ENCODE data around the gene SMIM36. TPM values are rescaled to one million over a fixed set of nuclear protein-coding genes. Genes with fewer than 3 reads are reported as not detected.
"Not testable (repeated sequence)": the region's sequence is repeated elsewhere in the genome, so short reads cannot be mapped to it uniquely, and the experiment has no call there.

SMIM36 gene
- total RNA-seq, 4 donors from 2014 or later: not detected

DNA sequence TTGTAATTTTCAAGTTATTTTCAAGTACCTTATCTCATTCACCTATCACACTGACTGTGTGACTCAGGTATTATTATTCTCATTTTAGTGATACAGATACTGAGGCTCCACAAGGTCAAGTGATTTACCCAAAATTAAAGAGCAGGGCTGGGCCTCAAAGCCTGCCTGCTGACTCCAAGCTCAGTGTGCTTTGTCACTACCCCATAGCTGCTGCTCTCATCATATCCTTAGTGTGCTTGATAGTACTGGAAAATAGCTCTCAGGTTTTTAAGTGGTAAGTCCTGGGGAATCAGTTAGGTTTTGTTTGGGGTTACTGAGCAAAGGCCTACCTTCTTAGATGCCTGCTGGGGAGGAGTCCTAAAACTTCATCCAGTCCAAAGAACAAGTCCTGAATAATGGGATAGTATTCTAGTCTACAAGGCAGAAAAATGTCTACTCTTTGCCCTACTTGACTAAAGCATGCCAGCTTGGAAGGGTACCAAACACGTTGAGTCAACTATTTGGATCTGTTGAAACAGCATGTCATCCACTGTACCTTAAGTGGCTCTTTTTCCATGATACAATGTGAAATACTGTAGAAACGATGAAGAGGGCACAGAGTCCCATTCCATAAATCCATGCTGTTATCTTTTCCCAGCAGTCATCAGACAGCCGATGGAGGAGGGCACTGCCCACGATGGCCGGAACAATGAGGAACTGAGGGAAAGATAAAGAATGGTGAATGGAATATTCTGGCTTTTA, 100.4 kb downstream of the SMIM36 start:
- Histone ChIP-seq H3K27ac (no peak overlapping the region), H3K9me3 (no peaks in the 10 kb centered on the region), H3K4me3 (no peak overlapping the region), H3K4me1 (no peaks in the 10 kb centered on the region), H3K27me3 (no peaks in the 10 kb centered on the region), H3K36me3 (peaks cover 0 to 64% (median 3%) of the 10 kb centered on the region in 3 donors)
- TF ChIP-seq POLR2A (IDR thresholded peaks at IDR 0.05): no peak
- no peak for TF ChIP-seq EP300 (IDR thresholded peaks at IDR 0.05)
- TF ChIP-seq, protein P1, sequence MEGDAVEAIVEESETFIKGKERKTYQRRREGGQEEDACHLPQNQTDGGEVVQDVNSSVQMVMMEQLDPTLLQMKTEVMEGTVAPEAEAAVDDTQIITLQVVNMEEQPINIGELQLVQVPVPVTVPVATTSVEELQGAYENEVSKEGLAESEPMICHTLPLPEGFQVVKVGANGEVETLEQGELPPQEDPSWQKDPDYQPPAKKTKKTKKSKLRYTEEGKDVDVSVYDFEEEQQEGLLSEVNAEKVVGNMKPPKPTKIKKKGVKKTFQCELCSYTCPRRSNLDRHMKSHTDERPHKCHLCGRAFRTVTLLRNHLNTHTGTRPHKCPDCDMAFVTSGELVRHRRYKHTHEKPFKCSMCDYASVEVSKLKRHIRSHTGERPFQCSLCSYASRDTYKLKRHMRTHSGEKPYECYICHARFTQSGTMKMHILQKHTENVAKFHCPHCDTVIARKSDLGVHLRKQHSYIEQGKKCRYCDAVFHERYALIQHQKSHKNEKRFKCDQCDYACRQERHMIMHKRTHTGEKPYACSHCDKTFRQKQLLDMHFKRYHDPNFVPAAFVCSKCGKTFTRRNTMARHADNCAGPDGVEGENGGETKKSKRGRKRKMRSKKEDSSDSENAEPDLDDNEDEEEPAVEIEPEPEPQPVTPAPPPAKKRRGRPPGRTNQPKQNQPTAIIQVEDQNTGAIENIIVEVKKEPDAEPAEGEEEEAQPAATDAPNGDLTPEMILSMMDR (IDR thresholded peaks at IDR 0.05): no peak
- WGBS, 2 donors: 85 to 89% methylated on average over 5 of the region's 5 CpGs
- DNase-seq (ENCODE audit: low spot score in 2 of 2): no peak

- Histone ChIP-seq H3K27ac (no peak overlapping the region), H3K9me3 (no peaks in the 10 kb centered on the region), H3K27me3 (no peaks in the 10 kb centered on the region), H3K4me3 (no peak overlapping the region), H3K36me3 (peaks cover 0 to 80% (median 3%) of the 10 kb centered on the region in 3 donors), H3K4me1 (no peaks in the 10 kb centered on the region)
- DNase-seq (ENCODE audit: low spot score in 2 of 2): no peak
- TF ChIP-seq, protein P1 (IDR thresholded peaks at IDR 0.05): no peak
- TF ChIP-seq POLR2A (IDR thresholded peaks at IDR 0.05): no peak
- TF ChIP-seq EP300 (IDR thresholded peaks at IDR 0.05): no peak
- 92% methylated on average over 4 of the region's 4 CpGs for WGBS, 2 donors
These were observed 102.0 kb downstream of the SMIM36 start for GRCh38 chr17:55409030-55409800.

GRCh38 chr17:55407641-55408566, 103.3 kb downstream of the SMIM36 start:
- TF ChIP-seq POLR2A (IDR thresholded peaks at IDR 0.05): no peak
- no peak for DNase-seq (ENCODE audit: low spot score in 2 of 2)
- no peaks in the 10 kb centered on the region for H3K27me3 ChIP-seq
- H3K4me3 ChIP-seq: no peak overlapping the region
- no peak overlapping the region for H3K27ac ChIP-seq
- H3K9me3 ChIP-seq: no peaks in the 10 kb centered on the region
- 58% methylated on average over 5 of the region's 5 CpGs for WGBS, 2 donors
- no peaks in the 10 kb centered on the region for H3K4me1 ChIP-seq
- peaks cover 0 to 93% (median 3%) of the 10 kb centered on the region in 3 donors for H3K36me3 ChIP-seq

DNA sequence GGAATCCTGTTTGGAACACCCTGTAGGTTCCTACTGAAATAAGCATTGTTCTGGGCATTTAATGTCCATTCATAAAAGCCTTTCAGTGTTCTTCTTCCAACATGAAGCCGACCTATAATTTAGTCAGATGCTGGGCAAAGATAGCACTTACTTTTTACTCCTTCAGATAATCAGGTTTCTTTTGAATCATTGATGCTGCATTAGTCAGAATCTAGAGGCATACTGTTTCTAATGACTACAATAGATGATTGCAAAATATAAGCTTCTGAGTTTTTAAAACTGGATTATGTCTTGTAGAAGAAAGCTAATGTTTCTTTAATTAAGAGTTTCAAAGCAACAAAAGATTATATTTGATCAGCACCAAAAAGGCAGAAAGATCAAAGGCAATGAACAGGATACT, 105.7 kb downstream of the SMIM36 start:
- H3K4me1 ChIP-seq: no peaks in the 10 kb centered on the region
- H3K4me3 ChIP-seq: no peak overlapping the region
- no peaks in the 10 kb centered on the region for H3K9me3 ChIP-seq
- no peak overlapping the region for H3K27ac ChIP-seq
- DNase-seq (ENCODE audit: low spot score in 2 of 2): no peak
- H3K36me3 ChIP-seq: peaks cover 0 to 95% (median 3%) of the 10 kb centered on the region in 3 donors
- TF ChIP-seq POLR2A (IDR thresholded peaks at IDR 0.05) (no peak), EP300 (IDR thresholded peaks at IDR 0.05) (no peak)
- TF ChIP-seq, protein P1 (IDR thresholded peaks at IDR 0.05): no peak
- 59 to 65% methylated on average over 1 of the region's 1 CpG for WGBS, 2 donors
- no peaks in the 10 kb centered on the region for H3K27me3 ChIP-seq

DNA sequence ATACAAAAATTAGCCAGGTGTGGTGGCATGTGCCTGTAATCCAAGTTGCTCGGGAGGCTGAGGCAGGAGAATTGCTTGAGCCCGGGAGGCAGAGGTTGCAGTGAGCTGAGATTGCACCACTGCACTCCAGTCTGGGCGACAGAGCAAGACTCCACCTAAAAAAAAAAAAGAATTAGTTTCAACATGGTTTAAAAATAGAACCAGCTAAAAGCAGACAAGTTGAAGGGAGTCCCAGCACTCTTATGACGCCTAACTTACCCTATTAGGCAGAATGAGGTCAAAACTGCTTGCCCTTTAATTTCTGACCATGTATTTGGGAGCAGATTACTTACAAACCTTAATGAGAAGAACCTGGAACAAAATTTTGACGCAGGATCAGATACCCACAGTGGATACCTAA, 107.1 kb downstream of the SMIM36 start:
- not testable (repeated sequence) for H3K27me3 ChIP-seq; H3K9me3 ChIP-seq; H3K4me1 ChIP-seq; DNase-seq (ENCODE audit: low spot score in 2 of 2); H3K4me3 ChIP-seq; H3K27ac ChIP-seq
- H3K36me3 ChIP-seq: peaks cover 0 to 93% (median 0%) of the 10 kb centered on the region in 3 donors
- WGBS, 2 donors: 80 to 92% methylated on average over 5 of the region's 5 CpGs
